HG03066 (cell line): ENCODE measurements around the gene AZI2.

Experiments
- ATAC-seq: cut with Tn5 transposase; IDR thresholded peaks from one replicate; pipeline ENCODE4 v1.9.1; 2021; ENCODE audit warnings: low read depth; ENCODE audit not compliant: unreplicated experiment

AZI2 gene

DNA sequence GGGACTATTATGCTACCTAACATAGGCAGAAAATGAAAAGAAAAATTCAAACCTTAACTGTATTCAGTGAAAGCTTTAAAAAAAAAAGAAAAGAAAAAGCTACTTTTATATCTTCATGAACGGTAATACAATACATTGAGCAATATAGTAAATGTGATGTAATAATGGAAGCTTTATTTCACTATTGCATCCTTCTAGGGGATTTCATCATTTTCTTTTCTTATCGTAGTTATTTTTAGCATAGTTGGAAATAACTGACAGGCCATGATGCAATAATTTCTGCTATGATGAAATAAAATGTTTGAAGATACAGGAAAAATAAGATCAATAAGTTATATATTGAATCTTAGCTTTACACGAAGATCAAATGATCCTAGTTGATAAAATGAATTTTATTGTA is 40.4 kb downstream of the AZI2 start:
- ATAC-seq: no peak

DNA sequence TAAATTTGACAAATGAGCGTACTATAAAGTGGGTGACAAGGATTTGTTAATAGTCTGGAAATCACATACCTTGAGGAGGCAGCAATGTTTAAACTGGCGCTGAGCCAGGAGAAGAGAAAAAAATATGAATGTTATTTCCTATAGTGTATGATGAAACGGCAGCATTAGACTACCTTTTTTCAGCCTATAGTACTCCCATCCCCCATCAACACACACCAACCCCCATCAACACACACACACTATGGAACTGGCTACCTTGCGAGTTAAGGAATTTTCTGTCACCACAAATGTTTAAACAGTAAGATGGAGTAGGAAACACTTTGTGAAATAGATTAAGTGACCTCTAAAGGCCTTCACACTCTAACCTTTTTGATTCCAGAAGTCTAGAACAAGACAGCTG is 46.9 kb downstream of the AZI2 start:
- ATAC-seq: no peak

DNA sequence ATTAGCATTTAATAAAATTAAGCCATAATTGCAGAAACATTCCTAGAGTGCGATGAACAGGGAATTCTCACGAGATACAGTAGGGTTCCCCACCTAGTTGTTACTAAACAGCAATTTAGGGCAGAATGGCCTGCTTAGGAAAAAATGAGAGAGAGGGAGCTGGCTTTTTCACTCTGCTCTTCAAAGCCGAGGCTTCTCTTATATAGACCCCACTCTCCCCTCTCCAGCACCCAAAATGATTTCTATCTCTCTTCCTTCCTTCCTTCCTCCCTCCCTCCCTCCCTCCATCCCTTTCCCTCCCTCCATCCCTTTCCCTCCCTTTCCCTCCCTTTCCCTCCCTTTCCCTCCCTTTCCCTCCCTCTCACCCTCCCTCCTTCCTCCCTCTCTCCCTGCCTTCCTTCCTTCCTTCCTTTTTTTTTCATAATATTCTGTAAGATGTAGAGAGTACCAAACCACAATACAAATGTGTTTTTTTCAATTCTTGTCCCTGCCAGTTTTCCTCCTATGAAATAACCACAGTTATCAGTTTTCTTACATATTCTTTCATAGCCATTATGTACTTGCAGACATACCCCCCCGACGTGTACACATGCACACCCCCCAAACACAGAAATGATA is 48.2 kb downstream of the AZI2 start:
- ATAC-seq: no peak

DNA sequence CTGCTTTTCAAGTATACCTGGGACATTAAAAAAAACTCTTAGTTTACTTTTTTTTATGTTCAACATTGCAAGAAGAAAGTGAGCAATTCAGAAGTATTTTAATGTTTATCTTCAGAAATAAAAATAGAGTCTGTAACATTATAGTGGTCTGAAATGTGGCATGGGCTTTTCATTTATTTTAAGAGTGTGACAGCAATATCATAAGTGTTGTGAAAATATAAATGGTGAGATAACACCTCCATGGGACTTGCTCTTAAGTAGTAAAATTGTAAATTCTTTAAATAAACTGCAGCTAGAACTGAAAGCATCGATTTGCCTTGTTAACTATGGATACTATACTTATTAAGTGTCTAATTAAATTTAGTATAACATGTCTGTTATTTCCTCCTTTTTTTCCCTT is 48.9 kb downstream of the AZI2 start:
- ATAC-seq: no peak

DNA sequence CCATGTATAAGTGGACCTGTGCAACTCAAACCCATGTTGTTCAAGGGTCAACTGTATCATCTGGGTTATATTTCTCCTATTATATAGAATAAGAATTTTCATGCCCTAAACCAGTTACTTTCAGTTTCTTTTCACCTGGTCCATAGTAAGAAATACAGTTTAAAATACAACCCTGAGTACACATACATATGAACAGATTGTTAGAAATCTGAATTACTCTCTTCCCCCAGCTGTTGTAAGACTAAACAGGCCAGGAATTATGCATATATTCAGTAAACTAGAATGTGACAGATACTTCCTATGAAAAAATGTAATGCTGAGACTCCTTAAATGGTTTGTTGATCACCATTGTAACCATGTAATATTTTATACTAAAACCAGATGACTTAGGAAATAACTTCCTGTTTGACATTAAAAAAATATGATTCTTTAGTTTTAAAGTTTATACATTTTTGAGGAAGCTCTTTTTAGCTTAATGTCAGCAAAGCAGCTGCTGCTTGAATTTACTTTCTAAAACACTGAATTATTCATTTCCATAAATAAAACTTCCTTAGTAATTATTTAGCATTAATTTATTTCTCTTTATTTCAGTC is 52.6 kb downstream of the AZI2 start:
- ATAC-seq: no peak

DNA sequence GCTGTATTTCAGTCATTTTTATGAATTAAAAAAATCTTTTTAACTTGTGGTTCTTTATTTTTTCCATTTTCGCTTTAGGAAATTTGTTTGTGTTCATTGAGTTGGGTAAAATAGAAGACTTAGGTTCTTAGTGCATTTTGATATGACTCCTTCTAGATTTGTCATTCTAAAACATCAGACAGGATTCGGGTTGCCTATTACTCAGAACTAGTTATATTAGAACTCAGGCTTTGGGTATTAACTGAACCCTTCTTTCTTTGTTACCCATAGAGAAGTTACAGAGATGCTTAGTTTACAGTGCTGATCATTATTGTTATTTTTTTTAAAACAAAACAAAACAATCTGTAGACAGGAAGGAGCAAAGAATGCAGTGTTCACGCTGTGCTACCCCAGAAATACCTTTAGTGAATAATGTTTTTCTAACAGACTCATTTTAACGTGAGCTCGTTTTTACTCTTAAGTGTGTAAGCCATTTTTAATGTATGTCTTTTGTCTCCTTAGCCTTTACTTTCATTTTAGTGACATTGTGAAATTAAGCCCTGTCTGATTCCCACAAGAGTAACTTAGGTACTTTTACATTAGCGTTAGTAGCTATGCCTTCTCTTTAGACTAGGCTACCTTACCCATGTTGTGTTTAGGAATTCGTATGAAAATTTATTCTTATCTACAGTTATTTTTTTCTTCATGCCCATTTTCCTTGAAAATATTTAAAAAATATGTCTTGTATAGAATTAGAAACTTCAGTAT is 53.8 kb downstream of the AZI2 start:
- no peak for ATAC-seq

DNA sequence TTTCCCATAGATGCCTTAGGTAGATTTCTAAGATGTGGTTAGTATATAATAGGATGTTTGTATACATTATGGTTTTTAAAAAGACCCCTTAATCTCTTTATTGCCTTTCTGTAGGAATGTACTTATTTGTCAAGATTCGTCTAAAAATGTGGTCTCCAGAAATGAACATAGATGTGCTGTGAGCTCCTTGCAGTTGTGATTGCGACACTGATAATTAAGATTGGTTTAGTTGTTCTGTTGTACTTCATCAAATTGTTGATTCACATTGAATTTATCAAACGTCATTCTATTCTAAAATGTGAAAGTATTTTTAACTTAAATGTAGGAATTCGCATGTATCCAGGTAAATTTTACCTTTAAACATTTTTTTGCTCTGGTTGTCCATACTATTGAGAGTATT is 56.0 kb downstream of the AZI2 start:
- no peak for ATAC-seq

DNA sequence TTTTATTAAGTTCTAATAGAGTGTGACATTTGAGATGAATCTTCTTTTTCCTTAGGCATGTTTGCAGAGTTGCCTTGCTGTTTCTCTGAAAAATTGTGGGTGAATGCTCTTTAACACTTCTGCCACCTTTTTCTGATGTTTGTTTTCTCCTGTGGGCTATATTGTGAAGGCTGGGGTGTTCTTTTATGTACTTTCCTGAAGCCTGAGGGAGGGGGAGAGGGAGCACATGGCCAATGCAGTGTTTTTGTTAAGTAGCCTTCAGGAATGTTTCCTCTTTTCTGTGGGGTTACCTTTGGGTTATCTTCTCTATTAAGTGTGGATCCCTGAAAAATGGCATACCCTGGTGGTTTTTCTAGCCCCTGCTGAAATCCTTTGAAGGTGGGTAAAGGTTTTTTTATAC is 57.0 kb downstream of the AZI2 start:
- no peak for ATAC-seq

DNA sequence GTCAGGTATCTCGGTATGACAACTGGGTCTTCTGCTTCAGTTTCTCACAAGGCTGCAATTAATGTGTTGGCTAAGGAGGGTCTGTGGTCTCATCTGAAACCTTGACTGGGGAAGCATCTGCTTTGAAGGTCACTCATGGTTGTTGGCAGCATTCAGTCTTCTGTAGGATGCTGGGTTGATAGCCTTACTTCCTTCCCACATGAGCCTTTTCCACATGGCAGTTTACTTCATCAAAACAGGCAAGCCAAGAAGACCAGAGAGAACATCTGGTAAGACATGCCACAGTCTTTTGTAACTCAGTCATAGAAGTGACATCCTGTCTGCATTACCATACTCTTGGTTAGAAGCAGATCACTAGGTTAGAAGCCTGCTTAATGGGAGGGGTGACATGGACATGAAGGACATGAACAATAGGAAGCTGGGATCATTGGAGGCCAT is 57.7 kb downstream of the AZI2 start:
- no peak for ATAC-seq

DNA sequence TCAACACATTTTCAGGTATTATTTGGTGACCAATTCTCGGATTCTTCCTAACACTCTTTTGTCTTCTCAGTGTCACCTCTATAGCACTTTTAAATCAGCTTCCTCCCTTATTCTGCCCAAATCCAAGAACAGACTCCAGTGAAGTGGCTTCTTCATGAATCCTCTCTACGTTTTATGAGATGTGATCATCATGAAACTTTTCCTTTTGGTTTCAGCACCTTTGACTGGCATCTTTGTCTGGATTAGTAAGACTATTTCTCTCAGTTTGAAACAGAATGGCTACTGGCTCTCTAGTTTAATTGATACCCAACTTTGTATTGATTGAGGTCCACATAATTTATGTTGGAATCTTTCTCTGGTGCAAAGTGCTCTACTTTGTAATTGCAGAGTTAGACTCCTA is 61.6 kb downstream of the AZI2 start:
- ATAC-seq: no peak

DNA sequence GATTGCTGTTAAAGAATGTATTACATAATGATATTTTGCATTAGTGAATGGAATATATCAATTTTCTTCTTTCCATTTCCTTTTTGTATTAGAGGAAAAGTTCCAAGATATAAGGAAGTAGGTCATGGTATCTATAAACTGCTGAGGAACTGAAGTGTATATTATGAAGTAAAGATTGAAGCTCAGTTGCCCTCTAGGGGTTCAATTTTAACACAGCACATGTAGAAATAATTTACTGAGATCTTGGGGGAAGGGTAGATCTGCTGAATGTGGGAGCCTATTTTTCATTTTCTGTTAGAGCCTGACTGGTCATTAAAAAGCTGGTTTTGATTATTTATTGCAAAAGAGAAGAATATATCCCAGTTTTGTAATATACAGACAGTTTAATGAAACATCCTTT is 62.0 kb downstream of the AZI2 start:
- ATAC-seq: peak; percentile 86

DNA sequence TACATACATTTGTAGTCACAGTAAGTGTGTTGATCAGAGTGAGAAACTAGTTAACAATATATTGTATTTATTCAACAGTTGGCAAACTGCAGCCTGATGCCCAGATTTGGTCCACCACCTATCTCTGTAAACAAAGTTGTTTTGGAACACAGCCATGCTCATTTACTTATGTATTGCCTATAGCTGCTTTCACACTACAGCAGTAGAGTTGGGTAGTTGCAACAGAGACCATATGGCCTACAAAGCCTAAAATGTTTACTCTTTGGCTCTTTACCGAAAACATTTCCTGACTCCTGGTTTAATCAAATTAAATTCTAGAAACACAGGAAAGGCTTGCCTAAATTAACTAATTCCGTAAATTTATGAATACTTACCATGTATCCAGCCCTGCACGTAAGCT is 67.8 kb downstream of the AZI2 start:
- no peak for ATAC-seq

DNA sequence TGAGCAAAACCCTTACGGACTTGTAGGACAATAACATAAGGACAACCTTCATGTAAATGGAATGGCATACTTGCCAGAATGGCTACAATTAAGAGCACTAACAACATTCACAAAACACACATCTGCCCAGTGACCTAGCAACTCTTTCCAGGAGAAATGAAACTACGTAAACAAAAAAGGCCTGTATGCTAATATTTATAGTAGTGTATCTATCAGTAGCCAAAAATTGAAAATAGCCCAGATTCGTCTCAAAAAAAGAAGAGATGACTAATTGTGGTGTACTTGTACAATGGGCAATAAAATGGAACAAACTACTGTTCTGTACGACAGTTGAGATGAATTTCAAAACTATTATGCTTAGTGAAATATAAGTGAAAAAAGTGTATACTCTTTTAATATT is 68.9 kb downstream of the AZI2 start:
- no peak for ATAC-seq

DNA sequence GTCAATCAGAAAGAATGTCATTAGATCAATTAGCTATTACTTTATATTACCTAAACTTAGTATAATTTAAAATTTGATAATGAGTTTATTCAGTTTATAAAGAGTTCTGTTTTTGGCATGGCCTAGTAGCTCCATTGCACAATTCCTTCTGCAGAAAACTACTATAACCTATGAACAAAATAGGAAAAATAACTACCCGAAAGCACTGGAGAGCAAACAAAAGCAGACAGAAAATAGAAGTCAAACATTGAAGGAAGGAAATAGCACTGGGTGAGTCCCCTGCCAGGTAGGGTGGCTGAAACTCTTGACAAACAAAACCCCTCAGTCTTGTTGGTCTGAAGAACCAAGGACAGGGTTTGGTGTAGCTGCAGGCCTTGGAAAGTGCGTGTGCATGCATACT is 69.7 kb downstream of the AZI2 start:
- ATAC-seq: no peak

DNA sequence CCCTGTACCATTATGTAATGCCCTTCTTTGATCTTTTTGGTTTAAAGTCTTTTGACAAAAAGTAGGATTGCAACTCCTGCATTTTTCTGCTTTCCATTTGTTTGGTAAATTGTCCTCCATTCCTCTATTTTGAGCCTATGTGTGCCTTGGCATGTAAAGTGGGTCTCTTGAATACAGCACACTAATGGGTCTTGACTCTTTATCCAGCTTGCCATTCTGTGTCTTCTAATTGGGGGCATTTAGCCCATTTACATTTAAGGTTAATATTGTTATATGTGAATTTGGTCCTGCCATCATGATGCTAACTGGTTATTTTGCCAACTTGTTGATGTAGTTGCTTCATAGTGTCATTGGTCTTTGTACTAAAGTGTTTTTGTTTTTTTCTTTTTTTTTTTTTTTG is 74.8 kb downstream of the AZI2 start:
- ATAC-seq: no peak
